ENCODE measurements around the gene SELENOF.
"Not testable (repeated sequence)": the region's sequence is repeated elsewhere in the genome, so short reads cannot be mapped to it uniquely, and the experiment has no call there.

- not testable (repeated sequence) for TF ChIP-seq CTCF (conservative IDR thresholded peaks at IDR 0.05; ENCODE audit: low read length); EZH2phosphoT487 (IDR thresholded peaks at IDR 0.05; ENCODE audit: borderline replicate concordance, low read depth, low read length)
Measured at GRCh38 chr1:86867278-86867677, 46.6 kb downstream of the SELENOF start.
